Endothelial cell of umbilical vein (primary cell): ENCODE results near the gene RAC2. TPM values are rescaled to one million over a fixed set of nuclear protein-coding genes. Genes with fewer than 3 reads are reported as not detected.

Experiments
- BruUV-seq: library from RNA; stranded (reverse); fragments of 400-500 nt; replicated peaks from 2 replicates; lab custom pipeline; 2021; lab: Mats Ljungman, UMichigan
- CTCF ChIA-PET: fragments of 300-600, 350-600 bp; sonication (Branson Sonifier 250); formaldehyde crosslinking; loops from one replicate; lab custom pipeline; 2021; ENCODE audit warnings: antibody characterized with exemption, inconsistent platforms; lab: Charles Lee
- POLR2A ChIA-PET: fragments of 300-600, 350-600 bp; sonication (Branson Sonifier 250); formaldehyde crosslinking; loops from one replicate; lab custom pipeline; 2021; ENCODE audit warnings: antibody characterized with exemption, inconsistent platforms; lab: Charles Lee
- DNase-seq: peaks from one replicate; pipeline ENCODE4 v3.0.0-alpha.2; 2011; ENCODE audit warnings: low read depth, low spot score
- FAIRE-seq: peaks from 2 replicates; lab custom pipeline; 2011; peaks lifted over from hg19 to GRCh38; lab: Jason Lieb, UNC
- H2AFZ ChIP-seq: 2 replicates; pipeline ENCODE4 v1.6.0; 2012; ENCODE audit warnings: low read depth, low read length, control low read depth, inconsistent platforms
- H3K27ac ChIP-seq: 2 replicates; pipeline ENCODE4 v1.5.1; 2011; ENCODE audit warnings: low read depth, mild to moderate bottlenecking, control low read depth, low read length, moderate library complexity; ENCODE audit not compliant: insufficient read depth
- H3K27me3 ChIP-seq, 2 experiments: 2 replicates each; pipeline versions ENCODE4 v1.6.0 to v1.6.1; 2011; ENCODE audit warnings: low read length in 2 of 2, mixed read lengths in 1 of 2; ENCODE audit not compliant: control insufficient read depth in 2 of 2, insufficient read depth in 2 of 2
- H3K36me3 ChIP-seq, 2 experiments: 2 replicates in 1 of 2; 3 replicates in 1 of 2; pipeline ENCODE4 v1.5.1; 2011; ENCODE audit warnings: low read length in 2 of 2, mild to moderate bottlenecking in 1 of 2, moderate library complexity in 1 of 2; ENCODE audit not compliant: control insufficient read depth in 2 of 2, insufficient read depth in 2 of 2; ENCODE audit errors: extremely low read depth in 1 of 2
- H3K4me1 ChIP-seq: 3 replicates; pipeline ENCODE4 v1.5.1; 2011; ENCODE audit warnings: mild to moderate bottlenecking, low read length; ENCODE audit not compliant: control insufficient read depth, insufficient read depth; ENCODE audit errors: extremely low read depth
- H3K4me2 ChIP-seq: 2 replicates; pipeline ENCODE4 v1.6.1; 2011; ENCODE audit warnings: low read length, control low read depth, mixed read lengths; ENCODE audit not compliant: insufficient read depth
- H3K4me3 ChIP-seq, 3 experiments: fragments of 200-600 bp in 1 of 3; sonication (generic), shearing (Covaris generic) in 1 of 3; replicated peaks in 1 of 3; 2 replicates each; pipeline ENCODE4 v1.5.1; 2011 to 2016; ENCODE audit warnings: control low read depth in 3 of 3, low read length in 3 of 3, mild to moderate bottlenecking in 2 of 3, inconsistent platforms in 1 of 3, low read depth in 1 of 3, moderate library complexity in 1 of 3; ENCODE audit not compliant: insufficient read depth in 1 of 3
- H3K79me2 ChIP-seq: 2 replicates; pipeline ENCODE4 v1.6.0; 2012; ENCODE audit warnings: low read length, inconsistent platforms; ENCODE audit not compliant: control insufficient read depth, insufficient read depth
- H3K9ac ChIP-seq: replicated peaks from 2 replicates; pipeline ENCODE3; 2011; ENCODE audit warnings: low read length, control low read depth; ENCODE audit not compliant: insufficient read depth; ENCODE audit errors: extremely low read depth
- H3K9me1 ChIP-seq: replicated peaks from 3 replicates; pipeline ENCODE4 v1.6.0; 2011; ENCODE audit warnings: mild to moderate bottlenecking, low read length; ENCODE audit not compliant: control insufficient read depth, insufficient read depth; ENCODE audit errors: extremely low read depth
- H3K9me3 ChIP-seq: replicated peaks from 2 replicates; pipeline ENCODE4 v1.5.1; 2012; ENCODE audit warnings: low read length, inconsistent platforms; ENCODE audit not compliant: control insufficient read depth, insufficient read depth
- H4K20me1 ChIP-seq: replicated peaks from 2 replicates; pipeline ENCODE3; 2011; ENCODE audit warnings: mild to moderate bottlenecking, low read length; ENCODE audit not compliant: control insufficient read depth, insufficient read depth; ENCODE audit errors: extremely low read depth
- EZH2 ChIP-seq: IDR thresholded peaks from 2 replicates; pipeline ENCODE4 v1.6.1; 2012; ENCODE audit warnings: borderline replicate concordance, low read depth, mild to moderate bottlenecking, moderate library complexity, low read length, inconsistent platforms; ENCODE audit not compliant: severe bottlenecking
- FOS ChIP-seq: IDR thresholded peaks from 2 replicates; pipeline ENCODE4 v1.6.1; 2011; ENCODE audit warnings: mild to moderate bottlenecking, low read length, moderate library complexity, borderline replicate concordance; ENCODE audit not compliant: insufficient read depth
- GATA2 ChIP-seq: IDR thresholded peaks from 2 replicates; pipeline ENCODE4 v1.7.0; 2011; ENCODE audit warnings: low read depth, mild to moderate bottlenecking, moderate library complexity, mixed read lengths, low read length; ENCODE audit not compliant: insufficient read length, insufficient read depth
- JUN ChIP-seq: IDR thresholded peaks from 2 replicates; pipeline ENCODE4 v1.6.1; 2011; ENCODE audit warnings: borderline replicate concordance, low read depth; ENCODE audit not compliant: insufficient read length, insufficient read depth
- MYC ChIP-seq: IDR thresholded peaks from one replicate; pipeline ENCODE4 v1.6.1; 2011; ENCODE audit warnings: mild to moderate bottlenecking, low read depth, low read length
- POLR2A ChIP-seq: IDR thresholded peaks from 2 replicates; pipeline ENCODE4 v1.6.1; 2012; ENCODE audit warnings: low read depth, mild to moderate bottlenecking, control low read depth, low read length
- POLR2AphosphoS5 ChIP-seq: IDR thresholded peaks from 2 replicates; pipeline ENCODE4 v1.6.1; 2012; ENCODE audit warnings: low read depth, mild to moderate bottlenecking, control low read depth, low read length, moderate library complexity; ENCODE audit not compliant: insufficient read depth
- dilution Hi-C: fragments of 300-500 bp; cut with MboI; formaldehyde crosslinking; loops from one replicate; pipeline ENCODE4 v1.15.0; 2019; ENCODE audit warnings: low sequenced_read_pairs; ENCODE audit not compliant: extremely low pct_ligation_motif_present
- intact Hi-C: fragments of 100-400 bp; cut with micrococcal nuclease; formaldehyde crosslinking; loops from one replicate; pipeline ENCODE4 v1.10.0; 2022
- polyA plus RNA-seq, 4 experiments: library from polyadenylated mRNA; depleted of rRNA in 3 of 4; stranded (reverse) in 3 of 4; unstranded in 1 of 4; fragments of >200 nt; gene quantifications; 2 replicates each; pipeline versions ENCODE4 v1.2.1 to v1.2.3, GENCODE V29; 2011 to 2012; ENCODE audit warnings: missing spikeins in 1 of 4
- total RNA-seq: library from RNA; stranded (reverse); gene quantifications from 2 replicates; pipeline ENCODE4 v1.2.3, GENCODE V29; 2021
- TF ChIP-seq, protein P1 (sequence below): IDR thresholded peaks from 2 replicates; pipeline ENCODE4 v1.6.1; 2011; ENCODE audit not compliant: insufficient read depth, insufficient read length
- TF ChIP-seq, protein P2 (sequence below), 2 donors: IDR thresholded peaks; 1 replicate in 1 of 2; 2 replicates in 1 of 2; pipeline ENCODE4 v1.5.1; 2011; ENCODE audit warnings: low read length in 2 of 2, mild to moderate bottlenecking in 2 of 2, moderate library complexity in 2 of 2, control low read depth in 1 of 2, inconsistent platforms in 1 of 2, low read depth in 1 of 2; ENCODE audit not compliant: insufficient read depth in 1 of 2; ENCODE audit errors: extremely low read depth in 1 of 2

Gene RAC2
- total and polyA plus RNA-seq, 2 donors (not counting 3 experiments of a cell fraction or from before 2014, with no cell fraction given) = 122 to 181 TPM

DNA sequence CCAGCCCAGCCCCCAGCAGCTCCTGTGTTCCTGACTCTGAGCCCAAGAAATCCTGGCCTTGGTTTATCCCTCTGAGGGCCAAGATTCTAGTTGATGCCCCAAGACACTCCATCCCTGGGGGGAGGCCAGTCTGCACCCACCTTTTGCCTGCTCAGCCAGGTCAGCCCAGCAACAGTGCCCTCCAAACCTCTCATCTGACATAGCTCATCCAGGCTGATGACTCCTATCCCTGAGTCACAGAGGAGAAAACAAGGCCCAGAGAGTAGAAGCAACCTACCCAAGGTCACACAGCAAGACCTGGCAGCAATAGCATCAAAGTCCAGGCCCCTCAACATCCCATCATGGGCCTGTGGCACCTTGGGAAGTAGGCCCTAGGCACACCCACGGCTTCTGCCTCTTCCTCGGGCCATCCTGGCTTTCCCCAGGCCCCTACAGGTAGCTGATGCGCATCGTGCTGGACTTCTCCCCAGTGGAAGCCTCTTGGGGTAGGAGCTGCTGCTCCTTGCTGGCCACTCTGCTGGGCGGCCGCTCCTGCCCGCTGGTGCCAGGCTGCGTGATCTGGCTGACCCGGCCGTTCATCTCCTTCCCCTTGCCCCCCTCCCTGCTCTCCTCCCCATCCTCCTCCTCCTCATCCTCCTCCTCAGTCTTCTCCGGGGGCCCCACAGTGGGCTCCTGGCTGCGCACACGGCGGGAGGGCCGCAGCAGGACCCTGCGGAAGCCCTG, 37.8 kb downstream of the RAC2 start:
- DNase-seq = no peak
- dilution Hi-C loops (no loop called here), intact Hi-C loops (no loop called here)
- TF ChIP-seq, protein P1, sequence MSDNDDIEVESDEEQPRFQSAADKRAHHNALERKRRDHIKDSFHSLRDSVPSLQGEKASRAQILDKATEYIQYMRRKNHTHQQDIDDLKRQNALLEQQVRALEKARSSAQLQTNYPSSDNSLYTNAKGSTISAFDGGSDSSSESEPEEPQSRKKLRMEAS = no peak
- TF ChIP-seq MYC = no peak
- no peak for TF ChIP-seq FOS
- no peak for TF ChIP-seq POLR2AphosphoS5
- no peak for TF ChIP-seq GATA2
- TF ChIP-seq JUN = no peak
- TF ChIP-seq, protein P2, sequence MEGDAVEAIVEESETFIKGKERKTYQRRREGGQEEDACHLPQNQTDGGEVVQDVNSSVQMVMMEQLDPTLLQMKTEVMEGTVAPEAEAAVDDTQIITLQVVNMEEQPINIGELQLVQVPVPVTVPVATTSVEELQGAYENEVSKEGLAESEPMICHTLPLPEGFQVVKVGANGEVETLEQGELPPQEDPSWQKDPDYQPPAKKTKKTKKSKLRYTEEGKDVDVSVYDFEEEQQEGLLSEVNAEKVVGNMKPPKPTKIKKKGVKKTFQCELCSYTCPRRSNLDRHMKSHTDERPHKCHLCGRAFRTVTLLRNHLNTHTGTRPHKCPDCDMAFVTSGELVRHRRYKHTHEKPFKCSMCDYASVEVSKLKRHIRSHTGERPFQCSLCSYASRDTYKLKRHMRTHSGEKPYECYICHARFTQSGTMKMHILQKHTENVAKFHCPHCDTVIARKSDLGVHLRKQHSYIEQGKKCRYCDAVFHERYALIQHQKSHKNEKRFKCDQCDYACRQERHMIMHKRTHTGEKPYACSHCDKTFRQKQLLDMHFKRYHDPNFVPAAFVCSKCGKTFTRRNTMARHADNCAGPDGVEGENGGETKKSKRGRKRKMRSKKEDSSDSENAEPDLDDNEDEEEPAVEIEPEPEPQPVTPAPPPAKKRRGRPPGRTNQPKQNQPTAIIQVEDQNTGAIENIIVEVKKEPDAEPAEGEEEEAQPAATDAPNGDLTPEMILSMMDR (IDR thresholded peaks at IDR 0.05; ENCODE audit: extremely low read depth in 1 of 2, insufficient read depth in 1 of 2, low read depth in 1 of 2, low read length in 2 of 2) = no peak
- TF ChIP-seq POLR2A = no peak
- TF ChIP-seq EZH2 = no peak
- Histone ChIP-seq H3K27ac (no peak overlapping the region), H2AFZ (no peak overlapping the region), H3K9me1 (no peaks in the 10 kb centered on the region), H3K79me2 (no peaks in the 10 kb centered on the region), H3K9me3 (no peaks in the 10 kb centered on the region), H3K27me3 (no peaks in the 10 kb centered on the region), H3K4me1 (no peaks in the 10 kb centered on the region), H3K9ac (no peak overlapping the region), H3K4me3 (no peak overlapping the region), H3K4me2 (no peak overlapping the region), H3K36me3 (no peaks in the 10 kb centered on the region), H4K20me1 (no peaks in the 10 kb centered on the region)
- ChIA-PET CTCF (interaction anchor here (1.3 kb wide), 2 partner anchors 55 to 160 kb away, joined by 3 to 4 read pairs; no protein-coding TSS in a partner anchor), POLR2A (interaction anchor here (0.6 kb wide), 1 partner anchor 10 kb away, joined by 3 read pairs; no protein-coding TSS in a partner anchor)
- no TSS peak for BruUV-seq
- no peak for FAIRE-seq
